ENCODE measurements around the gene BRD9. TPM values are rescaled to one million over a fixed set of nuclear protein-coding genes. Genes with fewer than 3 reads are reported as not detected.

The BRD9 gene
- total and polyA plus RNA-seq, 2 donors (not counting 3 experiments of a cell fraction or from before 2014, with no cell fraction given) = 17.6 to 67.6 TPM

GRCh38 chr5:865168-865521 lies 27.5 kb downstream of the BRD9 start:
- dilution Hi-C loops (cut with MboI; ENCODE audit: extremely low pct_ligation_motif_present, low sequenced_read_pairs) = no loop called here
- Histone ChIP-seq H3K4me3 (replicated peaks in 1 of 3; ENCODE audit: insufficient read depth in 1 of 3, low read depth in 1 of 3, low read length in 3 of 3) (no peak overlapping the region), H3K9me1 (replicated peaks; ENCODE audit: control insufficient read depth, extremely low read depth, insufficient read depth, low read length) (no peaks in the 10 kb centered on the region), H3K4me1 (ENCODE audit: control insufficient read depth, extremely low read depth, insufficient read depth, low read length) (no peaks in the 10 kb centered on the region), H3K36me3 (ENCODE audit: control insufficient read depth in 2 of 2, extremely low read depth in 1 of 2, insufficient read depth in 2 of 2, low read length in 2 of 2) (peaks cover 3 to 49% of the 10 kb centered on the region in 2 experiments), H4K20me1 (replicated peaks; ENCODE audit: control insufficient read depth, extremely low read depth, insufficient read depth, low read length) (no peaks in the 10 kb centered on the region), H3K9ac (replicated peaks; ENCODE audit: extremely low read depth, insufficient read depth, low read length) (no peak overlapping the region), H3K9me3 (replicated peaks; ENCODE audit: control insufficient read depth, insufficient read depth, low read length) (no peaks in the 10 kb centered on the region), H3K79me2 (ENCODE audit: control insufficient read depth, insufficient read depth, low read length) (no peaks in the 10 kb centered on the region), H3K4me2 (ENCODE audit: insufficient read depth, low read length) (no peak overlapping the region), H2AFZ (ENCODE audit: low read depth, low read length) (no peak overlapping the region), H3K27ac (ENCODE audit: insufficient read depth, low read depth, low read length) (no peak overlapping the region), H3K27me3 (ENCODE audit: control insufficient read depth in 2 of 2, insufficient read depth in 2 of 2, low read length in 2 of 2) (no peaks in the 10 kb centered on the region)
- POLR2A ChIA-PET = no interaction called here
- BruUV-seq (replicated peaks) = no TSS peak
- CTCF ChIA-PET = no interaction called here
- intact Hi-C loops (cut with micrococcal nuclease) = no loop called here
- DNase-seq (ENCODE audit: low read depth, low spot score) (no peak), FAIRE-seq (no peak)
- TF ChIP-seq POLR2AphosphoS5 (IDR thresholded peaks at IDR 0.05; ENCODE audit: insufficient read depth, low read depth, low read length) = no peak
- TF ChIP-seq MAX (IDR thresholded peaks at IDR 0.05; ENCODE audit: insufficient read depth, insufficient read length) = no peak
- no peak for TF ChIP-seq JUN (IDR thresholded peaks at IDR 0.05; ENCODE audit: borderline replicate concordance, insufficient read depth, insufficient read length, low read depth)
- TF ChIP-seq POLR2A (IDR thresholded peaks at IDR 0.05; ENCODE audit: low read depth, low read length) = no peak

- BruUV-seq (replicated peaks) = no TSS peak
- no peak for DNase-seq (ENCODE audit: low read depth, low spot score)
Measured at GRCh38 chr5:864492-865167, 28.0 kb downstream of the BRD9 start.

More at GRCh38 chr5:864492-865167, 28.0 kb downstream of the BRD9 start:
- H3K4me2 ChIP-seq (ENCODE audit: insufficient read depth, low read length) = no peak overlapping the region
- H3K36me3 ChIP-seq (ENCODE audit: control insufficient read depth in 2 of 2, extremely low read depth in 1 of 2, insufficient read depth in 2 of 2, low read length in 2 of 2) = peaks cover 2 to 44% of the 10 kb centered on the region in 2 experiments
- H4K20me1 ChIP-seq (replicated peaks; ENCODE audit: control insufficient read depth, extremely low read depth, insufficient read depth, low read length) = no peaks in the 10 kb centered on the region
- H3K9ac ChIP-seq (replicated peaks; ENCODE audit: extremely low read depth, insufficient read depth, low read length) = no peak overlapping the region
- no peak overlapping the region for H3K4me3 ChIP-seq (replicated peaks in 1 of 3; ENCODE audit: insufficient read depth in 1 of 3, low read depth in 1 of 3, low read length in 3 of 3)
- intact Hi-C loops (cut with micrococcal nuclease) (no loop called here), dilution Hi-C loops (cut with MboI; ENCODE audit: extremely low pct_ligation_motif_present, low sequenced_read_pairs) (no loop called here)
- H3K27ac ChIP-seq (ENCODE audit: insufficient read depth, low read depth, low read length) = no peak overlapping the region
- ChIA-PET CTCF (no interaction called here), POLR2A (no interaction called here)
- no peak overlapping the region for H2AFZ ChIP-seq (ENCODE audit: low read depth, low read length)
- TF ChIP-seq POLR2AphosphoS5 (IDR thresholded peaks at IDR 0.05; ENCODE audit: insufficient read depth, low read depth, low read length) (no peak), MAX (IDR thresholded peaks at IDR 0.05; ENCODE audit: insufficient read depth, insufficient read length) (no peak)
- H3K27me3 ChIP-seq (ENCODE audit: control insufficient read depth in 2 of 2, insufficient read depth in 2 of 2, low read length in 2 of 2) = no peaks in the 10 kb centered on the region
- no peaks in the 10 kb centered on the region for H3K79me2 ChIP-seq (ENCODE audit: control insufficient read depth, insufficient read depth, low read length)
- FAIRE-seq = no peak
- no peaks in the 10 kb centered on the region for H3K9me1 ChIP-seq (replicated peaks; ENCODE audit: control insufficient read depth, extremely low read depth, insufficient read depth, low read length)
- H3K4me1 ChIP-seq (ENCODE audit: control insufficient read depth, extremely low read depth, insufficient read depth, low read length) = no peaks in the 10 kb centered on the region
- H3K9me3 ChIP-seq (replicated peaks; ENCODE audit: control insufficient read depth, insufficient read depth, low read length) = no peaks in the 10 kb centered on the region

All from endothelial cell of umbilical vein (primary cell).